Measurements from ENCODE around the gene HS3ST2. TPM values are rescaled to one million over a fixed set of nuclear protein-coding genes. Genes with fewer than 3 reads are reported as not detected.

The HS3ST2 gene
- total RNA-seq, 2 donors from 2014 or later: 0.77 to 2.8 TPM

GRCh38 chr16:22961206-22961605 lies 147.2 kb downstream of the HS3ST2 start:
- intact Hi-C loops (cut with DNase I): no loop called here
- no peak overlapping the region for H3K27ac ChIP-seq
- WGBS: 33% methylated on average over 3 of the region's 4 CpGs
- no peaks in the 10 kb centered on the region for H3K4me1 ChIP-seq (replicated peaks)
- H3K9me3 ChIP-seq: no peaks in the 10 kb centered on the region
- no peaks in the 10 kb centered on the region for H3K36me3 ChIP-seq
- no peak for TF ChIP-seq CTCF (IDR thresholded peaks at IDR 0.05)
- no peak for TF ChIP-seq POLR2A (IDR thresholded peaks at IDR 0.05)
- DNase-seq (ENCODE audit: low spot score): no peak
- peaks cover 4% of the 10 kb centered on the region for H3K27me3 ChIP-seq (replicated peaks; ENCODE audit: insufficient read depth)
- no peak overlapping the region for H3K4me3 ChIP-seq

GRCh38 chr16:22962905-22963304 lies 148.9 kb downstream of the HS3ST2 start:
- H3K27ac ChIP-seq: no peak overlapping the region

More at GRCh38 chr16:22962905-22963304, 148.9 kb downstream of the HS3ST2 start:
- H3K9me3 ChIP-seq: no peaks in the 10 kb centered on the region
- 64% methylated on average over 1 of the region's 1 CpG for whole genome bisulfite sequencing
- H3K4me1 ChIP-seq (replicated peaks): no peaks in the 10 kb centered on the region
- peaks cover 4% of the 10 kb centered on the region for H3K27me3 ChIP-seq (replicated peaks; ENCODE audit: insufficient read depth)
- no peak for TF ChIP-seq POLR2A (IDR thresholded peaks at IDR 0.05)
- no peak for TF ChIP-seq CTCF (IDR thresholded peaks at IDR 0.05)
- TF ChIP-seq POLR2AphosphoS5 (IDR thresholded peaks at IDR 0.05): no peak
- intact Hi-C loops (cut with DNase I): no loop called here
- DNase-seq (ENCODE audit: low spot score): no peak
- no peak overlapping the region for H3K4me3 ChIP-seq
- H3K36me3 ChIP-seq: no peaks in the 10 kb centered on the region
